HG03196 (cell line): ENCODE results near the gene ANKAR.
"Not testable (repeated sequence)": the region's sequence is repeated elsewhere in the genome, so short reads cannot be mapped to it uniquely, and the experiment has no call there.

Experiments
- ATAC-seq: cut with Tn5 transposase; IDR thresholded peaks from one replicate; pipeline ENCODE4 v1.9.1; 2021; ENCODE audit not compliant: unreplicated experiment

Gene ANKAR

DNA sequence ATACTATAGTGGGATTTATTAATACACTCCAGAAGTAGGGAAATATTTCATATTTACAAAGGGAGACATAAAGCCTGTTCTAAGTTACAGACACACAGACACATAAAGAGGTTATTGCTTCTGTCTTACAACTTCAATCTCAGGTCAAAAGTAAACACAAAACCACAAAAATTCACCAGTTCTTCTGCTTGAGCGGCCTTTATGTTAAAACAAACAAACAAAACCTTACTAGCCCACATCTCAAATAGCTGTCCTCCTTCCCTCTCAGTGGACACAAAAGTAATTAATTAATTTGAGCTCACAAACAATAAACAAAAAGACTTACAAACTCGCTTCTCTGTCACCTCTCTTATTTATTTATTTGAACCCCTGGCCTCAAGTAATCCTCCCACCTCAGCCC lies 14.7 kb upstream of the ANKAR start:
- no peak for ATAC-seq

DNA sequence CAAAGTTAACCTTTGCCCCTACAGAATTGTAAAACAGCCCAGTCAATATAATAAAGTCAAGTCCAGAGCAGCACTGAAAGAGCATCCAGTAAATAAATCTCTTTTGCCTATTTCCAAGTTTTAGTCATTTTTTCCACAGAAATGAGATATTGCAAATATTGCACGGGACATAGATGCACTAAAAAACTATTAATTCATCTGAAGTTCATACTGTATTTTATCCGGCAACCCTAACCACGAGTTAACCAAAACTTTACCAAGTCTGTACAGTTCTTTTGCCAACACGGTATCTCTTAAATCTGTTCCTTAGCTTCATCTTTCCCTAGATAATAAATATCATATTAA lies 13.7 kb upstream of the ANKAR start:
- ATAC-seq = no peak

DNA sequence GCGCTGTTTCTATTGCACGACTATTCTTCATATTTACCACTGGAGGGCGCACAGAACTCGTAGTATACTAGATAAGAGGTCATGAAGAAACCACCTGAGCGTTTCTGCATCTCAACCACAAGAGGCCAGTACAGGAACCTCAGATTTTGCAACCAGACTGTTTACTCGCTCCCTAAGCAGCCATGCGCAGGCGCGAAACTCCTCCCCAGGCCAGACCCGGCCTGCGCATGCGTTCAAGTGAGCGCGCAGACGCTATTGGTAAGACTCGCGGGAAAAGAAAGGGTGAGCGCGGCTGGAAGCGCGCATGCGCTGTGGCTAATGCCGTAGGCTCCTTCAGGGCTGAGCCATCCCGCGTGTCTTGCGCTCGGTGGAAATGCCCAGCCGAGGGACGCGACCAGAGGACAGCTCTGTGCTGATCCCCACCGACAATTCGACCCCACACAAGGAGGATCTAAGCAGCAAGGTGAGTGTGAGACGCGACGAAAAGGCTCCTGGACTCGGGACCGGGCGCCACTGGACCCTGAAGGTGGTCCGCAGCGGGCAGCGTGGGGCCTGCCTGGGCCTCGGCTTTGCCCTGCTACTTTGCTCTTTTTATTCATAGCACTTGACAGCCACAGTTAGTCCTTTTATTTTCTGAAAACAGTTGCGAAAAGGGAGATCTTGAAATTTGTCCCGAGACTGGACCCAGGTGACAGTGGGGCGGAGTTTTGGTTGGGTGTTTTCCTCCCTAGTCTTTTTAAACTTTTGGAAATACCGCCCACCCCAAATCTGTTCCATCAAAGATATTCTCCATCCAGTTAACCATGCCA lies 13.1 kb upstream of the ANKAR start, which contains the start of gene ASNSD1:
Gene ASNSD1, plus strand, starts transcription at position 312 of the 809 bp plus-strand sequence. CDS start 4,674 bp downstream, outside the sequence.
- peak; percentile 98 for ATAC-seq

DNA sequence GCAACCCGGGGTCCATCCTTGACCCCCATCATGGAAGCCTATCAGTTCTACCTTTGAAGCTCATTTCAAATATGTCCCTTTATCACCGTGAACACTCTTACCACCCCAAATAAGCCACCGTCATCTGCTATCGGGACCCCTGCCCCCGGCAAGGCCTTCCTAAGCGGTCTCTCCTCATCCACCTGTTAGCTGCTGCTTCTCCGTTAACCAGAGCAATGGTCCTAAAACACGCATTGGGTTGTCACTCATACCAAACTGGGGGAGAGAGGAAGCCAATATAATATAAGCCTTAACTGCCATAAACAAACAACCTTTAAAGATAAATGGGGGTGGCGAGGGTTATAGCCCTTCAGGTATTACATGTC lies 12.5 kb upstream of the ANKAR start:
- peak; percentile 1 for ATAC-seq

DNA sequence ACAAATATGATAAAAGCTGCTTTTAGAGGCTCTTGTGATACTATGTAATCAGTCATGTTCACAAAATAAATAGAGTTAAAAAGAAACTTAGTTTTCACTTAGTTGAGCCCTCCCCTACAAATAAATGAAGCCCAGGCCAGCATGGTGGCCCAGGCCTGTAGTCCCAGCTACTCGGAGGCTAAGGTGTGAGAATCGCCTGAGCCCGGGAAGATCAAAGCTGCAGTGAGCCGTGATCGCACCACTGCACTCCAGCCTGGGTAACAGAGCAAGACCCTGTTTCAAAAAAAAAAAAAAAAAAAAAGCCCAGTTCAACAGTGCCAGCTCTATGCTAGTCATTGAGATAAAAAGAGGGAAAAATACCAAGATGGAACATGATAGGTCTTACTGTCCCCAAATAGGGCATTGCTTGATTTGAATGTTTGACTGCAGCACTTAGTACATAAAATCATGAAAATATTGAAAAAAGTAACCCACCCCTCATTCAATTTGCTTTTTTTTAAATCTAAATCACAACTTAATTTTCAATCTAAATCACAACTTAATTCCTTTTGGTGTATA lies 11.7 kb upstream of the ANKAR start:
- no peak for ATAC-seq

DNA sequence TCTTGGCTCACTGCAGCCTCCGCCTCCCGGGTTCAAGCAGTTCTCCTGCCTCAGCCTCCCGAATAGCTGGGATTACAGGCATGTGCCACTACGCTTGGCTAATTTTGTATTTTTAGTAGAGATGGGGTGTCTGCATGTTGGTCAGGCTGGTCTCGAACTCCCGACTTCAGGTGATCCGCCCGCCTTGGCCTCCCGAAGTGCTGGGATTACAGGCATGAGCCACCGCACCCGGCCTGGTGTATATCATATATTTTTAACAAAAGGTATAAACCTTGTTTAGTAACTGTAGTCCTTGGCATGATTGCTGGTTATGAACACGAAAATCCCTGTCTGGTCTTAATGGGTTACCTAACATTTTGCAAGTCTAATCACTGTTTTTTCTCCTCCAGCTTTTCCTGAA lies 11.2 kb upstream of the ANKAR start:
- ATAC-seq = not testable (repeated sequence)

DNA sequence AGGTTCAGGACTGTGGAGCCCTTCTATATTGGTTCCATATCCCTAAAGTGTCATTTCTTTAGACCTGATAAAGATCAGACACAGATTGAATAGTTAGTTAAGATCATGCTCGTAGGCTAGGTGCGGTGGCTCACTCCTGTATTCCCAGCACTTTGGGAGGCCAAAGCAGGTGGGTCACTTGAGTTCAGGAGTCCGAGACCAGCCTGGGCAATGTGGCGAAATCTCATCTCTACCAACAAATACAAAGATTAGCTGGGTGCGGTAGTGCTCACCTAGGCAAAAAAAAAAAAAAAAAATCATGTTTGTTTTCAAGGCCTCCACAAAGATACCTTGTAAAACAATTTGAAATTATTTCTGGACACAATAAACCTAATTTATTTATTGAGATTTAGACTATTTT lies 4.6 kb upstream of the ANKAR start:
- no peak for ATAC-seq

DNA sequence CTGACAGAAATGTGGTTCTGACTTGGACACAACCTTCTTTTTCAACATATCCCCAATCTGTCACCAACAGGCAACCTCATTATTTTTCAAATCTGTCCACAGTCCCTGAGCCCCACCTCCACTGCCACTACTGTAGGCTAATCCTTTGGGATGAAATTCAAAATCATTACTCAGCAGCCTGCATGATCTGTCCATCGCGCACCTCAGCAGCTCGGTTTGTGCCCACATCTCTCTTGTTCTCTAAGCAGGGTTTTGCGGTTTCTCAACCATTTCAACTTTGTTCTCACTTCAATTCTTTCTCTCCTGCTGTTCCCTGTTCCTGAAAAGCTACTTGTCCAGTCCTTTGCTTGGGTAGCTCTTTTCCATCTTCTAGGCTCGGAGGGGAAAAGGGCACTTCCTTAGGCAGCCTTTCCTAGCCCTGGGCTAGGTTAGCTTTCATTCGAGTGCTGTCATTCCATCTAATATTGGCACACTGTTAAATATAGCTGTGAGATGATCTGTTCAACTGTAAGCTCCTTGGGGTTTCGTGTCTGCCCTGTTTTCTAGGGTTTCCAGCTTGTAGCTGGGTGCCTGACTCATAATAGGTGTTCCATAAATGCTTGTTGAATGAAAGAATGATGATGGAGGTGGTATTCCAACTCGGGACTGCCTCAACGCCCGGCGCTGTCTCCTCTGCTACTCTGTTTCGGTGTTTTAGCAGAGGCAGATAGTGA lies 653 bp upstream of the ANKAR start:
- peak; percentile 21 for ATAC-seq

DNA sequence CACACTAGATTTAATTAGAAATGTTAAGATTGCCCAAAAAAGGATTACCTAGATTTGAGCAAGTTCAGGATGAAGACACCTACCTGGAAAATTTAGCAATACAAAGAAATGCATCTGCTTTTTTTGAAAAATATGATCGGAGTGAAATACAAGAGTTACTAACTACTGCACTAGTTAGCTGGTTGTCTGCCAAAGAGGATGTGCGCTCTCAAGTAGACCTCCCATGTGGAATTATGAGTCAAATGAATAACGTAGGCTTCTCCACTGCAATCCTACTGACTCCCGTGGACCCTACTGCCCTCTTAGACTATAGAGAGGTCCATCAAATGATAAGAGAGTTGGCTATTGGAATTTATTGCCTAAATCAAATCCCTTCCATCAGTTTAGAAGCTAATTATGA lies 2.0 kb downstream of the ANKAR start:
- no peak for ATAC-seq

DNA sequence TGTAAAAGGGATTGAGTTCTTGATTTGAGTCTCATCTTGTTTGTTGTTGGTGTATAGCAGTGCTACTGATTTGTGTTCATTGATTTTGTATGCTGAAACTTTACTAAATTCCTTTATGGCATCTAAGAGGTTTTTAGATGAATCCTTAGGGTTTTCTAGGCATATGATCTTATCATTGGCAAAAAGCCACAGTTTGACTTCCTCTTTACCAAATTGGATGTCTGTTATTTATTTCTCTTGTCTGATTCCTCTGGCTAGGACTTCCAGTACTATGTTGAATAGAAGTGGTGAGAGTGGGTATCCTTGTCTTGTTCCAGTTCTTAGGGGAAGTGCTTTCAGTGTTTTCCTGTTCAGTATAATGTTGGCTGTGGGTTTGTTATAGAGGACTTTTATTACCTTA lies 4.8 kb downstream of the ANKAR start:
- ATAC-seq = no peak

DNA sequence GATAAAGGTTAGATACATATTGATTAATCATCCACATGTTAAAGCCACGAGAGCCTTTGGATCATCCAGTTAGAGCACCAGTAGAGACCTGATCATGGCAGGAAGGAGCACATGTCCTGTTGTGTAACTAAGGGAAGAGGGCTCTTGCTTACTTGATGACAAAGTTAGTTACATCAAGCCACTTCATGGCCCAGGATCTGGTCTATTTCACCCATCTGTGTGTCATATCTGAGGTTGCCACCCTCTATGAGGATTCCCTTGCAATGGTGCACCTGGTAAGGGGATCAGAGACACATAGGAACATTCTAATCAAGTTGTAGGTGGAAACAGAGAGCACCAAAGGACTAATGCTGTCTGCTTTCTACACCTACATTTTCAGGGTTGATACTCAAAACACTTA lies 6.7 kb downstream of the ANKAR start:
- no peak for ATAC-seq

DNA sequence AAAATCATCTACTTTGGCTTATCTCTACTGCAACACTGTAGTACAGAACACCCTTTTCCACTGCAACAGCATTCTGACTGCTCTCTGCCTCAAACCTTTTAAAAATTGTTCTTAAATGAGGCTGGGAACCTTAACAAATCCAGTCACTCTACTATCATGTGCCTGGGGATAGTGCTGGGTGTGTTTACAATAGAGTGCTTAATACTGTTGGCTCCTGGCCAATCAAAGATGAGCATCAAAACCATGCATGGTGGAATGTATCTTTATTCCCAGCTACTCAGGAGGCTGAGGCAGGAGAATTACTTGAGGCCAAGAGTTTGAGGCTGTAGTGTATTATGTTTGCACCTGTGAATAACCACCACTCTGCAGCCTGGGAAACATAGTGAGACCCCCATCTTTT lies 7.4 kb downstream of the ANKAR start:
- no peak for ATAC-seq

DNA sequence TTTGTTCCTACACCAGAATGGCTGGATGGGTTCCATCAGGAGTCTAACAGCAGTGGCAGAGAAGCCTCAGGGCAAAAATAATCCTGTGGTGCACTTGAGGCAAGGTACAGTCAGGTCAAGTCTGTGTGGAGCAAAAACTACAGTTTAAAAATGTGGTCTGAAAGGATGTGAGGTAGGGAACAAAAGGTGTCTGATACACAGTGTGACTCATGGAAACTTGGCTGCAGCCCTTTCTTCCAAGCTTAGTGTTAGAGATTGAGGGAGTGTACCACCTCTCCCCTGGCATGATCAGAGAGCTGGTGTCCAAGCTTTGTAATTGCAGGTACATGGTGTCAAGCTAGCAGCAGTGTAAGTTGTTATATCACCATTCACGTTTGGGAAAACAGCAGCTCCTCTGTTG lies 8.9 kb downstream of the ANKAR start:
- ATAC-seq = no peak

DNA sequence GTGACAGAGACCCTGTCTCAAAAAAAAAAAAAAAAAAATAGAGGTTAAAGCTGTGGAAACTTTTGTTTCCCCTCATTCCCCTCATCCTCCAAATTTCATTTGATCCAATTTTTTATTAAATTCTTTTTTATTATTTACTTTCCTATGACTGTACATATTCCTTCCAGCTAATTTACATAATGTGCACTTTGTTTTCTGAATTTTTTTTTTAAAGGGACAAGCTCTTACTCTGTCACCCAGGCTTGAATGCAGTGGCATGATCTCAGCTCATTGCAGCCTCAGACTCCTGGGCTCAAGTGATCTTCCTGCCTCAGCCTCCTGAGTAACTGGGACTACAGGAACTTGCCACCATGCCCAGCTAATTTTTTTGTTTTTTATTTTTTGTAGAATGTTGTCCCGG lies 10.3 kb downstream of the ANKAR start:
- ATAC-seq = no peak

DNA sequence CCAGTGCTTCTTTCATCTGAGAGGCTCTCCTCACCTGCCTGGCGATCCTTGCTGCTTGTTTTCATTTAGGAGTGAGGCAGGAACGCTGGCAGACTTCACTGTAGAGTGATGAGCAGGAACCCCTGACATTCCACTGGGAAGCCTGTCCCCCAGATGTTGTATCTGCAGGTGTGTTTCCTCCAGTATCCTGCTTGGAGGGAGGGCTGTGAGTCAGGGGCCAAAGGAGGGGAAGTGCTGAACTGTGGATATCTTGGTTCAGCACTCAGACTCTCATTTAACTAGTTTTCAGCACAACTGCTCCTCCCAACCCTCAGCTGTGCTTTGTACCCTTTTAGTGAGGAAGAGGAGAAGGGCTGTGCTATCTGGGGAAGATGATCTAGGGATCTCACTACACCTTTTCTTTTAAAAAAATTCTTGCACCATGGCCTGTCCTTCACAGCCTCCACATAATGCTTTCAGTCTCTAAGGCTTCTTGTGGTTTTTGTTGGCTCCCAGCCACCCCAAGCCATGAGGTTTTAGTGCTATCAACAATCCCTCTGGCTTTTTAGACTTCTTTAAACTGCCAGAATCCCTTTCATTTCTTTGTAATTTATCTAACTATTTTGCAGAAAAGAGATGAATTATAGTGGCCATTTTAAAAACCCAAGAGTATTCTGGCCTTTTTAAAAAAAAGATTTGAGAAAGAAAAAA lies 11.2 kb downstream of the ANKAR start:
- no peak for ATAC-seq

DNA sequence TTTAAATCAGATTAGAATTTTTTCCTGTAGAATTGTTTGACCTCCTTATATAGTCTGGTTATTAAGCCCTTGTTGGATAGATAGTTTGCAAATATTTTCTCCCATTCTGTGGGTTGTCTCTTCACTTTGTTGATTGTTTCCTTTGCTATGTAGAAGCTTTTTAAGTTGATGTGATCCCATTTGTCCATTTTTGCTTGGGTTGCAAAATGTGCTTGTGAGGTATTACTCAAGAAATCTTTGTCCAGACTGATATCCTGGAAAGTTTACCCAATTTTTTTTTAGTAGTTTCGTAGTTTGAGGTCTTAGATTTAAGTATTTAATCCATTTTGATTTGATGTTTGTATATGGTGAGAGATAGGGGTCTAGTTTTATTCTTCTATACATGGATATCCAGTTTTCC lies 13.3 kb downstream of the ANKAR start:
- not testable (repeated sequence) for ATAC-seq

DNA sequence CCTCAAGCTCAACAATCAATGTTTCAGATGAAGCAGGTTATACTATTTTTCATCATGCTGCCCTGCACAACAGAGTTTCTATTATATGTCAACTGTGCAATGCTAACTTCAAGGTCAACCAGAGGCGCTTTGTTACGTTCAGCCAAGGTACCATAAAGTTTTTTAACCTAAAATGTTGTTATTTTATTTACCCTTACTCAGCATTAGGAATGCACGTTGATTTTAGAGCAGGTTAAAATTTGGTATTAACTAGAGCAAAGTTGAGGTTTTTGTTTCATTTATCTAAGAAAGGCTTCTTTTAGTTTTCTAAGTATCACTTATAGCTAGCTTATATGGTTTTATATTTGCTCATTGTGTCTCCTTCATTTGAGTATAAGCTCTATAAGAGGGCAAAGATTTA lies 21.8 kb downstream of the ANKAR start:
- ATAC-seq = no peak

DNA sequence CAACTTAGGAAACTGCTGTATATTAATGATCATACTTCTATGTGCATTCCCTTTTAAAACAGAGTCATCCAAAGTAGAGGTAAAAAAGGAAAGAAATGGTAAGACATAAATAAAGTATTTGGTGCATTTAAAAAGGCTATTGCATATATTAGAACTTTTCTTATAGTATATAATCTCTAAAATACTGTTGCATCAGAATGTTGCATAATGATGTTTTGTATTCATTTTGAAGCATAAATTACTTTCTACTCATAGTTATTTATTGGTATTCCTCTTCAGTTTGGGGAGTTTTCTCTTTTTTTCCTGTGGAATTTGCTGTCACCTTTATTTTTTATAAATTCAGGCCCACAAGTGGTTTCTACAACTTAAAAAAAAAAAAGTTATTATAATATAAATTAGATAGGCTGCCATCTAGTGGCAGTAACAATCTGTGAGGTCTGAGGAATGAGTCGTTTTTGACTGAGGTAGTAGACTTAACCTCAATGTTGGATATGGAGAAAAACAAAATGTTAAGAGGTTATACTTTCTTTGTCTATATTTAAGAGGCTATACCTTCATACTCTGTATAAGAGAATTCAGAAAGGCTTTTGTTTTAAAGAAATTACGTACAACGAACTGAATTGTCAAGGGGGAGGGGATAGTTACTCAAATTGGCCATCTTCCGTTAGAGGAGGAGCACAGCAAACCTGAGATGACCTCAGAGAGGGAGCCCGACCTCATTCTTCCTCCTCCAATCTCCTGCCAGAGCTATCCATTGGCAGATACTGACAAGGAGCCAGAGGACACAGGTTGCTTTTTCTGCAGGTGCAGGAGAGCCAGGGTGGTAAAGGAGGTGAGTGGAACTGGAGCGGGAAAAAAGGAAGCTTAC lies 23.8 kb downstream of the ANKAR start:
- no peak for ATAC-seq

DNA sequence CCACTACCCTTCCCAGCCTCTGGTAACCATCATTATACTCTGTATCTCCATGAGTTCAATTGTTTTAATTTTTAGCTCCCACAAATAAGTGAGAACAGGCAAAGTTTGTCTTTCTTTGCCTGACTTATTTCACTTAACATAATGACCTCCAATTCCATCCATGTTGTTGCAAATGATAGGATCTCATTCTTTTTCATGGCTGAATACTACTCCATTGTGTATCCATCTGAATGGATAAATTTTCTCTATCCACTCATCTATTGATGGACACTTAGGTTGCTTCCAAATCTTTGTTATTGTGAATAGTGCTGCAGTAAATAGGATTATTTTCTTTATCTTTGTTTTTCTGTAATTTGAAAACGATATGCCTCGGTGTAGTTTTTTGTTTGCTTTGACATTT lies 26.2 kb downstream of the ANKAR start:
- ATAC-seq = no peak

DNA sequence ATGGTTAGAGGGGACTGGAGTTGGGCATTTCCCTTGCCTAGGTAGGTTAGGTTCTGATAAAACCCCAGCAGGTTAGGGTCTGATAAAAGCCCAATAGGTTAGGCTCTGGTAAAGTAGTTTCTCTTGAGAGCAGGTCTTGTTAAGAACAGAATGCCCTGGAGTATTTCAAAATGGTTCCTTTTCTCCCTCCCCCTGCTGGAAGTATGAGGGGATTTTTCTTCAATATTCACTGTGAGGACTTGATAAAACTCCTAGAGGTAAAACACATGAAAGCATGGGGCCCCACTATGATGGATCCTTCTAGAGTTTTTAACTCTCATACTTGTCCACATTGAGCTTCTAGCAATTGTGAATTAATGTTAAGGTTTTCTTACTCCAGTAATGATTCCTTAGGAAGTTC lies 27.6 kb downstream of the ANKAR start:
- no peak for ATAC-seq
